NCI-H2196 (cell line): Measurements from ENCODE around the gene PIP4K2A.

Experiments used
- DNase-seq: peaks from one replicate; lab custom pipeline; 2025; ENCODE audit not compliant: unreplicated experiment; lab: John Stamatoyannopoulos, UW

PIP4K2A gene

DNA sequence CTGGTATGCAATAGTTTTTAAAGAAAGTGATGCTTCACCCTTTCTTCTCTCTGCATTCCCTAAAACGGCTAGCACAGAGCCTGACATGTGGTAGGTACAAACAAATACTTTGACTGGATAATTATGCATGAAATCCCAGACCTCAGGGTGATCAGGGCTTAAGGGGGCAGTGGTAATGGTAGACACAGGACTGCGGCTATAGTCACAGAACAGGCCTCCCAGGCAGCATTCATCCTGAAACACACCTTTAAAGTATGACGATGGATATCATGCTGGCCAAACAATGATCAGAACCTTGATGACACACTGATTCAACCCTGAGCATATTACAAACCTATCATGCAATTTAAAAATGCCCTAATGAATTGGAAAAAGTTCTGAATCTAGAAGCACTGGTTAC, 110.8 kb downstream of the PIP4K2A start:
- no peak for DNase-seq

DNA sequence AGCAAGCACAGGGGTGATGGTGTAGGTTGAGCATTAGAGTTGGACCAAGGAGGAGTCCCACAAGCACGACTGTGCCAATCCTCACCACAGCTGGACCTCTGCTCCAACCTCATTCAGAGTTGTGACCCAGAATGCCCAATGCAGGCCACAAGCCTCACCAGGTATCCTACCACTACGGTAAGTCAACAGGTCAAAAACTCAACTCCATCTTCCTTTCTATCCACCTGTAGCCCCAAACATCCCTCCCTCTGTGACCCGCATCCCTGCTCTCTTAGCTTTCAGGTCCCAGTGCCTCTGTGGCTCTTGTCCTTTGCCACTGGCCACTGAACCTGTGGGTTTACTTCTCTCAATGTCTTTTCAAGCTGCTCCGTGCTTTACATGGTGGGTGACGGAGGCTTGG, 112.8 kb downstream of the PIP4K2A start:
- DNase-seq = no peak

DNA sequence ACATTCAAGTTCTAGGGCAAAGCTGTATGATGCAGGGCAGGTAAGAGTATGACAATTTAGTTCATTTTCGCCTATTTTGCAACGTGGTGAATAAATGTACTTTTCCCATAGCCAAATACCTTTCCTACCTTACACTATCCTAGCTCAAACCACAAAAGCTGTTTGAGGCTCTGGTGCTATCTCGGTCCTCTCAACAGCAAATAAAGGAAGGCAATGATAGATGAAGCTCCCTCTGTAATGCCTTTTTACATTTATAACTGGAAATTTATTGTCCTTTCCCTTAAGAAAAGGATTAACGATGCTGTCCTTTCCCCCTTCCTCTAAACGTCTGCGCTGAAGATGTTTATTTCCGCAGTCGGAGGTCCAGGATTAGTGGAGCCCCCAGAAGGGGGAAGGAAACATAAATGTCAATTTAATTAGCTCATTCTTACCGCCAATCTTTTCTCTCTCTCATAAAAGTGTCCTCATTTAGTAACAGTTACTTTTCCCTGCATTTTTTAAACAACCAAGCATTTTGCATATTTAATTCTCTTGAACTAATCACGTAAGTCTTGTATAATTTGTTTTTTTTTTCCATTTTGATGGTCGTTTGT, 114.6 kb downstream of the PIP4K2A start:
- no peak for DNase-seq

DNA sequence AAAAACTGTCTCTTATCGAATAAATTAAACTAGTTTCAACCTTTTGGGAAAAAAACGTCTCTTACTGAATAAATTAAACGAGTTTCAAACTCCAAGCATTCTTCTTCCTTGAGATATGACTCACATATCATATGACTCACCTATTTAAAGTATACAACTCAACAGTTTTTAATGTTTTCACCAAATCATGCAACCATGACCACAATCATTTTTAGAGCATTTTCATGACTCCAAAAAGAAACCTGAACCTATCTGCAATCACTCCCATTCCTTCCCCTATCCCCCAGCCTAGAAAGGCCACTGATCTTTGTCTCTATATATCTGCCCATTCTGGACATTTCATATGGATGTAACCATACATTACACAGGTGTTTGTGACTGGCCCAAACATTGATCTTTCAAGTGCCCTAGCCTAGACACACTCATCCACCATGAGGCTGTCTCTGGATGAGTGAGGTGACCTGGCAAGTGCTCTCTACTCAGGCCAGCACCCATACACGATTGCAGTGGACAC, 115.3 kb downstream of the PIP4K2A start:
- no peak for DNase-seq

DNA sequence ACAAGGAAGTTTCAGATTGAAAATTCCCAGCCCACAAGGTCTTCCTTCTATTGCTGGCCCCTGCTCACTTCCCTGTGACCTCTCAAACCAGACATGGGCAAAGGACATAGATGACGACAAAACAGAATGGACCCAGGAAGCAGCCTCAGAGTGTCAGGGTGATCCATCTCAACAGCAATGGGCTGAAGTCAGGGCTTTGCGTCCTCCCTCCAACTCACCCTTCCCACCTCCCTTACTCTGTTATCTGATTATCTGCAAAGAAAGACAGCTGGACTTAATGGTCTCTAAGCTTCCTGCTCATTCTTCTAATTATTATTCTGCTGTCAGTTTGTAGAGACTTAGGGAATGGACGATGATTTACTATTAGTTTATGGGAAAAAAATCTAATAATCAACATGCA, 115.9 kb downstream of the PIP4K2A start:
- DNase-seq = no peak

DNA sequence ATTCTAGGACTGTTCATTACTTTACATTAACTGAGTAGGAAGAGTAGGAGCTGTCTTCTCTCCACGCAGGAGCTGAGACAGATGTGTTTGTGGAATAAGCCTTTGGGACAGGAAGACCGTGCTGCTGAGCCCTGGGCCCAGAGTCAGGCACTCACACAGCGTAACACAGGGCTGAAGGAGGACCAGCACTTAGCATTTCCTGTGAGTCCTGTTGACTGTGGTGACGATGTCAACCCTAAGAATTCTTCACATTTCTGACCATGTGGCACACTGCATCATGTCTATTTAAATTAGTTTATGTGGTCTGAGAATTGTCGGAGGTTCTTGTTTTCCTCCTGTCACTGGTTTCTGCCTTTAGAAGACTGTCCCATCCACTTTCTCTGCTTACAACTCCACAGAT, 117.2 kb downstream of the PIP4K2A start:
- no peak for DNase-seq

DNA sequence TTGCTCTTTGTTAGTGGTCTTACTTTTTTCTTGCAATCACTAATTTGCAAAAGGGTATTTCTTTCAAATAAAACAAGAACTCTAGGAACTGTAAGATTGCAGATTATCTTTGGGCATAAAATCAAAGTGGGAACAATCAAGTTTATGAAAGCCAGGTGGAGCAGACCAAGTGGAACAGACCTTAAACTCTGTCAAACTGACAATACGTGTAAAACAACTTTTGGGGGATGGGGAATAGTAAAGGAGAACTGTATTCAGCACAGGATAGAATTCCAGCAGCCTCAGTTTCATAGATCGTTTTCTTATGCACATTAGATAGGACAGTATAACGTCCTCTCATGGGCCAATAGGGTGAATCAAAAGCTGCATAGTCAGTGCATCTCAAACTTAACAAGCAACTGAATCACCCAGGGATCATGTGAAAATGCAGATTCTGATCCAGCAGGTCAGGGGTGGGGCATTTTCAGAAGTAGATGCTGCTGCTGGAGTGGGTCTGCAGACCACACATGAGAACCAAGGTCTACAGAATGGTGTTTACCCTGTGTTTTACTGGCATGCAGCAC, 120.7 kb downstream of the PIP4K2A start:
- no peak for DNase-seq

DNA sequence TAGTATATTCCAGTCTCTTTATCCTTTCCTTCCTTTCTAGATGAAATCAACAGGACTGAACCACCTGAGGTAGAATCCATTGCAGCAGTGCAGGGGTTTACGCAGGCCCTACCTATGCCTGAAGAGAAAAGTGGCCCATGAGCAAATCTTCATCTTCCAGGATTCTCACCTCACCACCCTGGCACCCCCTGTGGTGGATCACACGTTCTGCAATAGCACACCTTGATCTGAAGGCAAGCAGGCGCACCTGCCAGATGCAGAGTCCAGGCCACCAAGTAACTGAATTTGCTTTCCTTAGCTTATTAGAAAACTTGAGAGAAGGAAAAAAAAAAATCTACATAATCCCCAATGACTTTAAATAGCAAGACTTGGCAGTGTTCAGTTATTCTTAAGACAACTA, 121.4 kb downstream of the PIP4K2A start:
- DNase-seq = no peak

DNA sequence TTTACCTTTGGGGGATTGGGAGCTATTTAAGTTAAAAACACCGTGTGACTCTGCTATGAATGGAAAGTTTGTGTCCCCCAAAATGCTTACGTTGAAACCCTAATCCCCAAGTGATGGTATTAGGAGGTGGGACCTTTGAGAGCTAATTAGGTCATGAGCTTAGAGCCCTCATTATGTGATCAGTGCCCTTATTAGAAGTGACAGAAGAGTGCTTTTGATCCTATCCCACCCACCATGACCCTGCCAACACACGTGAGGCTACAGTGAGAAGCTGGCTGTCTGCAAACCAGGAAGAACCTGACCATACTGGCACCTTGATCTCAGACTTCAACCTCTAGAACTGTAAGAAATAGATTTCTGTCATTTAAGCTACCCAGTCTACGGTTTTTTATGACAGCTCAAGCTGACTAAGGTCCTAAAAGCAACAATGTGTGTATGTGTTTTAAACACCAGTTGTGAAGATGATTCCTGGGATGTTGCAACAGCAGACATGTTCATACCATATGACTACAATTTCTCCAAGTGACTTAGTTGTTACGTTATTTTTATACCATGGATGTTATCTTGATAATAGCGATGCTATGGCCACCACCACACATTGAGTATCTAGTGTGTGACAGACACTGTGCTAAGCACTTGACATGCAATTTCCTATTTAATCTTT, 124.4 kb downstream of the PIP4K2A start:
- no peak for DNase-seq

DNA sequence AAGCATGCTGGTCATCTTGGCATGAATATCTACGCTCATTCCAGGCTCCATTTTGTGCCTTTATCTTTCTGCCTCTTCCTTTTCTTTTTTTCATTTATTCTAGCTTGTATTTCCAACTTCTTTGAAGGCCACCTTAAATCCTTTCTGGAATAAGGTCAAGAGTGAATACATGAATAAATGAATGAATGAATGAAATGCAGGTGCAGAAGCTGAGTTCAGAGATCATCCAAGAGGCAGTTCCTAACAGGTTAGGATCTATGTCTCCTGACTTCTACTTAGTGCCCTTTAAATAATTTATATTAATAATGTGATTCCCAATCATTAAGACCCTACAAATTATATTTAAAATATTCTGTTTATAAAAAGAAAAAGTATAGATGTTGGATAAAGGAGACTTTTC, 125.9 kb downstream of the PIP4K2A start:
- no peak for DNase-seq

DNA sequence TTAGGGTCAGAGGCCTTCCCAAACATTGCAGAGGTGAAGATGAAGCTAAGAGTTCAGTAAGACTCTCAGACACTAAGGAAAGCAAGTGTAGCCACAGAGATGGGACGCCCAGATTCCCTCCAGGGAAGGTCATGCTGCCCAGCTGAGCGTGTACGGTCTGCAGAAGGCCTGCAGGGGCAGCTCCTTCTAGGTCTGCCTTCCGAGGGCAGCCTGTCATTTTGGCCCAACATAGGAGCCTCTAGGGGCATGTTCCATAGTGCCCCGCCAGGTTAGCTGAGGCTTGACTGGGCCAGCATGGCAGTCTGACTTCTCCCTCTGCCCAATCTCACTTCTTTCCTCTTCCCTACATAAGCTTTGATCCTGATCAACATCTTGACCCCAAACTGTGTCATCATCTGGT, 130.7 kb downstream of the PIP4K2A start:
- DNase-seq = no peak

DNA sequence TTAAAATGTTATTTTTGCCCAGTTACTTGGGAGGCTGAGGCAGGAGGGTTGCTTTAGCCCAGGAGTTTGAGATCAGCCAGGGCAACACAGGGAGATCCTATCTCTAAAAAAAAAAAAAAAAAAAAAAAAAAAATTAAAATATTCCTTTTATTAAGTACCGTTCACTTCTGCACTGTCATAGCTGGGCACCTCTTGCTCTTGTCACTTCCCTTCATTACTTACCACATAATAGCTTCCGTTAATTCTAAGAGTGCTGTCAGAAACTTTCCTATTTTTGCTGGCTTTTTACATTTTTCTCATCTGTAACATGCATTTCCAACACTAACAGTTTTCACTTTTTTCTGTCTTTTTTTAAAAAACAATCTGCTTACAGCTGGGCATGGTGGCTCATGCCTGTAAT, 132.9 kb downstream of the PIP4K2A start:
- no peak for DNase-seq

DNA sequence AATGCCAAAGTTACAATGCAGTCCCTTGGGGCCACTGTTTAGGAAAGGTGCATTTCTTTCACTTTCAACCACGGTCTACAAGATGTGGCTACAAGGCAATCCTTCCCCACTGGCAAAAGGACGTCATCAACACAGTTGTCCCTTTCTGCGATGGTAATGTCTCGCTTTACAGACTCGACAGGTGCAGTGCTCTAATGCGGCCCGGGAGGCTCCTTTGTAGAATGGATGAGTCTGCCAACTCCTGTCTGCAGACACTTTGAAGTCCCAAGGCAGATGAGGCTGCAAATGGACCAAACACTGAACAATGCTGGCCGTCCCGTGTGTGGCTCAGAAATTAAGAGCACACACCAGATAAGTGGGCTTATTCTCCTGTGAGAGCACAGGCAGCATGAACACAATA, 133.7 kb downstream of the PIP4K2A start:
- DNase-seq = no peak

DNA sequence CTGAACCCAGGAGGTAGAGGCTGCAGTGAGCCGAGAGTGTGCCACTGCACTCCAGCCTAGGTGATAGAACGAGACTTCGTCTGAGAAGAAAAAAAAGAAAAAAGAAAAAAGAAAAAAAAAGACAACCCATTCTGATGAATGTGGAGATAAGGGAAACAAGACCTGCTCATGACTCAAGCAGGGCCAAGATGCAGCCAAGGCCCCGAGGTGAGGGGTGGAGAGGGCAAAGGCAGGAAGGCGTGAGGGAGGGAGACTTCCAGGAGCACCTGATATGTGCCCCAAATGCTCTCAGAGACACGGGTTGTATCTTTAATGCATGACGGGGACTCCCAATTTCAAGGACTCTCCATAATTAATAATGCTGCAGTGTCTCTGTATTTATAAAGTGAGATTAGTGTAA, 134.6 kb downstream of the PIP4K2A start:
- DNase-seq = no peak

DNA sequence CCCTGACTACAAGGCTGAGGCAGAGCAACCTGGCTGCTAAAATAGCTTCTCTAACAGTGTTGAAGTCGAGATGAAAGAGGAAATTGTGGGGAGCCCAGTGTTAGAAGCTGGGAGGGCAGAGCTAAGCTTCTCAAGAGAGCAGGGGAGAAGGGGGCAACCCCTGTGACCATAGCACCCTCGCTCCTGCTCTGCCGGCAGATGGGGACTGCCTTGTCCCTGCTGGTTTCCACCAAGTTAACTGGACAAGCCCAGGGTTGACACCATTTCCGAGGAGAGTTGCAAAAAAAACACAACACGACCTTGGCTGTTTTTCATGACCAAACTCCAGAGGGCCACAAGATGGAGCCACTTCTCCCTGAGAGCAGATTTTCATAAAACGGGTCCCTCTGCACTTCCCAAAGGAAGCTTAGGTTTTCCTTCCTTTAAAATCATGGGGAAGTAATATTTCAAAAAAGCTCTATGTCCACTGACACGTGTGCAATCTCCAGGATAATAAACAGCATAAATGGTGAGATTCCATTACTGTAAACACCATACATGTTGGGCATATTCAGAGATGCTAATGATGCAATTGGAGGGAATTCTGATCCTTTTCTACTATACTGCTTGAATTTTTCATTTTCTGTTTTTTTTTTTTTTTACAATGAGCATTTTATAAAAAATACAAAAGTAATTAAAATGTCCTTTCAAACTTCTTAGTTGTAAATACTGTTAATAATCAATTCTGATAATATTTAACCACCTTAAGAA, 140.4 kb downstream of the PIP4K2A start:
- DNase-seq = no peak

DNA sequence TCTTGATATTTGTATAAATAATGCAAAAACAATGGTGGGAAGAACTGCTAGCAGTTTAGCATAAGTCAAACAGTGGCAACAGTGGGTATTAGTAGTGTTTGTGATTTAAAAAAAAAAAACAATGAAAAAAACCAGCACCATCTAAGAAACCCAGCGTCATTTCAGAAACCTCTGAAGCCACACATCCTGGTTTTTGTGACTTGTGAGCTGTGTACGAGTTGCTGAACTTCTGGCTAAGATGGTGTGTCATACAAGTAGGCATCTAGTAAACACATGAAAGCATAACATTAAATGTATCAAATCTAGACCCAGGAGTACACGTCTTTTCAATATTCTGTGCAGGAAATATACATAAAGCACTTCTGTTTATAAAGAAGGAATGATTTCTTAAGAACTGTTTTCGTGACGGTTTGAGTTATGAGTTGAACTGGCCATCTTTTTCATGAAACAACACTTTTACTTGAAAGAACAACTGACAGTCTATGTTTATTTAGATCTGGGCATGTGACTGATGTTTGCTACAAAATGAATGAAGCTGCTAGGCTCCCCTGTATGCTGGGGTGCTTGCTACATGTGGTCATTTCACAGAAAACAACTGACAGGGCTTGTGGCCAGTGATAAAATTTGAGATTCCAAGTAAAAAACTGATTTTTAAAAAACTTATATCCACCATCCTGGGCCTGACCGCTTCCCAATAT, 143.5 kb downstream of the PIP4K2A start:
- no peak for DNase-seq

DNA sequence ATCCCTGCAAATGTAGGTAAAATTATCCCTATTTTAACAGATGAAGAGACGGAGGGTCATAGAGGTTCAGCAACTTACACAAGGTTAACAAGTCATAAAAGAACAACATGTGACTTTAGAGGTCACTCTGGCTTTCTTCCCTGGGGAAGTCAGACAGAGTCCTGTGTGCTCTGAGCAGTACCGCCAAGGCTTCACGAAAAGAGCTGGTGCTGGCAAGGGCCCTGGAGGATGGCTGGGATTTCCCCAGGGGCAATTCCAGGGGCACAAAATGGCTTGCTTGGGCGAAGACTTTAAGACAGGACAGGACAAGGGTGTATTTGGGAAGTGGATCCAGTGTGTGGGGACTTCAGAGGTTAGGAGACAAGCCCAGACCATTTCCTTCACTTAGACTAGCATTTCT, 144.1 kb downstream of the PIP4K2A start:
- DNase-seq = no peak

DNA sequence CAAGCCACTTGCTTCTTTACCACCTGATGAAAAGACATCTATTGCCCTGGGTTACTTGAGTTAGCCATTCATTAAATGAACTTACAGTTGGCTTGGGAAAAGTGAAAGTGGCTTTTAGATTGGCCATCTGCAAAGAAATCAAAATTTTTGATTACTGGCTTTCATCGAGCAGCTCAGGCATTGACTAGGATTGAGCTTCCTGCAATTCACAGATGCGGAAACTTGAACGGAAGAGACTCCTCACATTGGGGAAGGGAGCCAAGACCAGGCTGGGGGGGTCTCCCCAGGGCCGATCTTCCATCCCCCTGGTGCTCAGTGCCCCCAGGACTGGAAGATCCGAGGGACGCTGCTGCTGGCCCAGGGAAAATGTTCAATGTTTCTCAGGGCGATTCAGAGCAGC, 145.4 kb downstream of the PIP4K2A start:
- no peak for DNase-seq

DNA sequence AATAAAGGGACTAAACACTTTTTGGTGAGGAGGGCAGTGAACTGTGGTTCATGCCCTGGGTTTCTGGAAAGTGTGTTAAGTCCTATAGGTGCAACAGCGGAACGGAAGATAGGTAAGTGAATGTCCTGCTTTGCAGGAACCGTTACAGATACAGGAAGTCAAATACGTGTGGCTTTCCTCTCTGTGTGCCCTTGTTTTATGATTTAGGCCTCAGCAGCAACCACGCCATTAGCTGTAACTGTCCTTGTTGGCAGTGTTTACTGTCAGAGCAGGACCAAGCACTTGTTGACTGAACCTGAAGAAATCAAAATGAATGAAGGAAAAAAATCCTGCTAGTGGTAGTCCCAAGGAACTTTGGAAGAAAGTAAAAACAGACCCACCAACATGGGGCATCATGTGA, 150.3 kb downstream of the PIP4K2A start:
- DNase-seq = no peak

DNA sequence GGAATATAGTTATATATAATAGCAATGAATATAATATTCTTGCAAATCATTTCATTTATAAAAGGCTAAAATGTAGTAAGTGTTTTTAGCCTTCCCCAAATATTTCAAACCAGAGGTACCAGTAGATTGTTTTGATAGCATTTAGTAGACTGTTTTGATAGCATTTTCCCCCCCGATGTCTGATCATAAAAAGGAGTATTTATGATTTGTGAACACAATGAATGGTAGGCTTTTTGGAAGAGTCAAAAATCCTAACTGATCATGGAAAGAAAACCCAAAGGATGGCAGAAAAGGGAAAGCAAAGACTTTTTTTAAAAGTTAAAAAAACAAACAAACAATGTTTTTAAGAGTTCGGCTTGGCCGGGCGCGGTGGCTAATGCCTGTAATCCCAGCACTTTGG, 152.5 kb downstream of the PIP4K2A start:
- DNase-seq = no peak

DNA sequence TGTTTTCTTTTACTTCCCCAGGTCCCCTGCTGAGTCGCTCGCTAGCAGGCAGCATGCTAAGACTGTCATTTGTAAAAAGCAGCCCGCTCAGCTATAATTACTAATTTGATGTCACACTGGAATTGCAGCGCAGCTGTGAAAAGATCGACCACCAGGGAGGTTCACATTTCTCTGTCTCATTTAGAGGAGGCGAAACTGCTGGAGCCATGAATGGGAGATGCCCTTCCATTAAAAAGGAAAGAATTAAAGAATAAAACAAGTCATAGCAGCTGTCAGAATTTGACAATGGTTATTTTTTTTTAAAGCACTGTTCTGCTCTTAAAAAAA, 153.5 kb downstream of the PIP4K2A start:
- DNase-seq = no peak
